ENCODE data around the gene TK1.
A peak's percentile ranks its signal among the peaks of the same experiment; 100 is the strongest.

TK1 gene

DNA sequence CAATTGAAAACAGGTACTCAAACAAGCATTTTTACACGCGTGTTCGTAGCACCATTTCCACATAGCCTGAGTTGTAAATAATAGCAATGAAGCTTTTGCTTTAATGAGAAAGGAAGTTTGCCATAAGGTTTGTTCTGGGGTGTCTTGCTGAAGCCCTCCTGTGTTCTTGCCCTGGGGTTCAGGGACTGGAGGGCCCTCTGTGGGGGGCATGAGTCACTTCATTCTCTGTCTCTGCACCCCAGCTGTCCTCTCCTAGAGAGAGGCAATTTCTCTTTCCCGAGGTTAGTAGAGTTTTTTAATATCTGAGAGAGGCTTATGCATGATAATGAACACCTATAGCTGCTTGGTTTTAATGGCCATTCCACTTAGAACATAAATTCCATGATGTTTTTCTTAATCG, 9.9 kb upstream of the TK1 start:
- Histone ChIP-seq H3K27ac (ENCODE audit: insufficient read depth in 1 of 2, low read depth in 1 of 2, low read length in 2 of 2, poor library complexity in 1 of 2, severe bottlenecking in 2 of 2) (no peak overlapping the region), H3K36me3 (ENCODE audit: control insufficient read depth in 4 of 4, insufficient read depth in 4 of 4, low read length in 3 of 4) (peaks cover 10 to 43% (median 27%) of the 10 kb centered on the region in 4 experiments), H3K4me3 (ENCODE audit: control insufficient read depth in 1 of 7, extremely low read depth in 1 of 7, insufficient read depth in 4 of 7, low read depth in 2 of 7, low read length in 6 of 7) (no peak overlapping the region), H3K9me3 (ENCODE audit: control extremely low read depth in 1 of 5, control insufficient read depth in 4 of 5, insufficient read depth in 2 of 5, low read depth in 1 of 5, low read length in 4 of 5) (no peaks in the 10 kb centered on the region), H3K4me1 (ENCODE audit: control extremely low read depth in 1 of 4, control insufficient read depth in 4 of 4, insufficient read depth in 4 of 4, low read length in 3 of 4) (no peaks in the 10 kb centered on the region), H3K27me3 (replicated peaks in 2 of 5; ENCODE audit: control insufficient read depth in 4 of 5, insufficient read depth in 5 of 5, low read length in 4 of 5) (no peaks in the 10 kb centered on the region)
- ChIA-PET POLR2A (interaction anchor here (1.0 kb wide), 1 partner anchor 28 kb away, joined by 3 read pairs; no protein-coding TSS in a partner anchor), CTCF (no interaction called here)
- 100% methylated on average over 1 of the region's 5 CpGs for WGBS (ENCODE audit: insufficient coverage)
- no peak for DNase-seq

DNA sequence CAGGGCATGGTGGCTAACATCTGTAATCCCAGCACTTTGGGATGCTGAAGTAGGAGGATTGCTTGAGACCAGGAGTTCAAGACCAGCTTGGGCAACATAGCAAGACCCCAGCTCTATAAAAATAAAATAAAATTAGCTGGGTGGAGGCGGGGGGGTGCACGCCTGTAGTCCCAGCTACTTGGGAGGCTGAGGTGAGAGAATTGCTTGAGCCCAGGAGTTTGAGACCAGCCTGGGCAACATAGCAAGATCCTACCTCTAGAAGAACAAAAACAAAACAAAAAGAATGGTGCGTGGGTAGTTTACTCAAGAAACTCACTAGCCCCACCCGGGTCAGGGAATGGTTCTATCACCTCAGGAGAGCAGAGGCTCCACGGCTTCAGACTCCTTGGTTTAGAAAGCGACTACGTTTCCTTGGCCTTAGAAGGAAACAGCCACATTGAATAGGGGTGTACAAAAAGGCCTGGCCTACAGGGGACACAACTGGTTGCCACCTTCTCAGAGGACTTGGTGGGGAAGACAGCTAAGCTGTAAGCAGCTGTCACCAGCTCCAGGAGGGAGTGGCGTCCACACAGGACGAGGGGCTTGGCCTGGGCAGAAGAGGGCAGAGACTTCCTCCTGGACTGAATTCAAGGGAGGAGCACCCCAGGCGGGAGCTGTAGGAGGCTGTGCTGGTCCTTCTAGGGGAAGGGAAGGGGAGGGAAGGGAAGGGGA, 716 bp downstream of the TK1 start:
- Histone ChIP-seq H3K4me1 (ENCODE audit: control extremely low read depth in 1 of 4, control insufficient read depth in 4 of 4, insufficient read depth in 4 of 4, low read length in 3 of 4) (peaks cover 0 to 36% (median 20%) of the 10 kb centered on the region in 4 experiments), H3K9me3 (ENCODE audit: control extremely low read depth in 1 of 5, control insufficient read depth in 4 of 5, insufficient read depth in 2 of 5, low read depth in 1 of 5, low read length in 4 of 5) (no peaks in the 10 kb centered on the region), H3K36me3 (ENCODE audit: control insufficient read depth in 4 of 4, insufficient read depth in 4 of 4, low read length in 3 of 4) (peaks cover 2 to 46% (median 11%) of the 10 kb centered on the region in 4 experiments), H3K27me3 (replicated peaks in 2 of 5; ENCODE audit: control insufficient read depth in 4 of 5, insufficient read depth in 5 of 5, low read length in 4 of 5) (no peaks in the 10 kb centered on the region), H3K27ac (ENCODE audit: insufficient read depth in 1 of 2, low read depth in 1 of 2, low read length in 2 of 2, poor library complexity in 1 of 2, severe bottlenecking in 2 of 2) (no peak overlapping the region), H3K4me3 (ENCODE audit: control insufficient read depth in 1 of 7, extremely low read depth in 1 of 7, insufficient read depth in 4 of 7, low read depth in 2 of 7, low read length in 6 of 7) (peak overlapping the region in 5 of 7 experiments; percentile 31 to 93 (median 80))
- ChIA-PET POLR2A (no interaction called here), CTCF (interaction anchor here (0.8 to 2.2 kb wide), 8 partner anchors 10 to 73 kb away, joined by 3 to 13 read pairs (median 3); no protein-coding TSS in a partner anchor)
- 84% methylated on average over 5 of the region's 10 CpGs for WGBS (ENCODE audit: insufficient coverage)
- DNase-seq, result peak in 2 of 3 donors; percentile 61 to 65

DNA sequence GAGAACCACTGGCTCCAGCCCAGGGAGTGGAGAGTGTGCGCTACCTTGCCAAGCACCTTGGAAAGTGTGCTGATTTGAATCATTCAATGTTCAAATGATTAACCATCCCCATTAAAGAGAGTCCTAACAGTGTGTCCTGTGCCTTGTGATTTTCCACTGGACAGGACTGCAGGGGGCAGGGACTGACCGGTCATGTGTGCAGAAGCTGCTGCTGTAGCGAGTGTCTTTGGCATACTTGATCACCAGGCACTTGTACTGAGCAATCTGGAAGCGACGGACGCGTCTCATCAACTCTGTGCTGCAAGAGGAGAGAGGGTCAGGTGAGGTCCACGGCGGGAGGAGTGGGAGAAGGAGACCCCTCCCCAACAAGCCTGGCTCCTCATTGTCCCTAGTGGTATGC, 2.0 kb downstream of the TK1 start:
- DNase-seq, result no peak
- H3K4me3 ChIP-seq (ENCODE audit: control insufficient read depth in 1 of 7, extremely low read depth in 1 of 7, insufficient read depth in 4 of 7, low read depth in 2 of 7, low read length in 6 of 7), result no peak overlapping the region
- ChIA-PET POLR2A (no interaction called here), CTCF (interaction anchor here (0.7 to 1.7 kb wide), 5 partner anchors 13 to 240 kb away, joined by 3 to 5 read pairs (median 4); no protein-coding TSS in a partner anchor)
- H3K36me3 ChIP-seq (ENCODE audit: control insufficient read depth in 4 of 4, insufficient read depth in 4 of 4, low read length in 3 of 4), result peaks cover 0 to 49% (median 5%) of the 10 kb centered on the region in 4 experiments
- no peak overlapping the region for H3K27ac ChIP-seq (ENCODE audit: insufficient read depth in 1 of 2, low read depth in 1 of 2, low read length in 2 of 2, poor library complexity in 1 of 2, severe bottlenecking in 2 of 2)
- no peaks in the 10 kb centered on the region for H3K27me3 ChIP-seq (replicated peaks in 2 of 5; ENCODE audit: control insufficient read depth in 4 of 5, insufficient read depth in 5 of 5, low read length in 4 of 5)
- H3K4me1 ChIP-seq (ENCODE audit: control extremely low read depth in 1 of 4, control insufficient read depth in 4 of 4, insufficient read depth in 4 of 4, low read length in 3 of 4), result peaks cover 0 to 36% (median 24%) of the 10 kb centered on the region in 4 experiments
- no peaks in the 10 kb centered on the region for H3K9me3 ChIP-seq (ENCODE audit: control extremely low read depth in 1 of 5, control insufficient read depth in 4 of 5, insufficient read depth in 2 of 5, low read depth in 1 of 5, low read length in 4 of 5)
- 98% methylated on average over 6 of the region's 9 CpGs for WGBS (ENCODE audit: insufficient coverage)

DNA sequence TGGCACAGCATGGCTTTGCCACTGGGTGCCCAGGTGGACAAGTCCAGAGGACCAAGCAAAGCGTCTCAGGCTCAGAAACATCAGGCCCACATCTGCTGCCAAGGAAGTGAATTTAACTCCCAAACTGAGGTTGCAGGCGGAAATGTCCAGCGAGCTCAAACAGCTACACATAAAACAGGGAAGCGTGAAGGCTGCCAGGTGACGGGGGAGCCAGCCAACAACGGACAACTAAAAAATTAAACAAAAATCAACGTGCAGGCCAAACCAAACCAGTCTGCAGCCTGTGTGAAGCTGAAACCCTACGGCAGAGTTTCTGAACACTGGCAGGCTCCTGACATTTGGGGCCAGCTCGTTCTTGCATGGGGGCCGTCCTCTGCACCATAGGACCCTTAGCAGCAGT, 2.5 kb downstream of the TK1 start:
- POLR2A ChIA-PET, result no interaction called here
- 100% methylated on average over 8 of the region's 10 CpGs for WGBS (ENCODE audit: insufficient coverage)
- Histone ChIP-seq H3K27me3 (replicated peaks in 2 of 5; ENCODE audit: control insufficient read depth in 4 of 5, insufficient read depth in 5 of 5, low read length in 4 of 5) (no peaks in the 10 kb centered on the region), H3K27ac (ENCODE audit: insufficient read depth in 1 of 2, low read depth in 1 of 2, low read length in 2 of 2, poor library complexity in 1 of 2, severe bottlenecking in 2 of 2) (no peak overlapping the region), H3K9me3 (ENCODE audit: control extremely low read depth in 1 of 5, control insufficient read depth in 4 of 5, insufficient read depth in 2 of 5, low read depth in 1 of 5, low read length in 4 of 5) (no peaks in the 10 kb centered on the region), H3K4me3 (ENCODE audit: control insufficient read depth in 1 of 7, extremely low read depth in 1 of 7, insufficient read depth in 4 of 7, low read depth in 2 of 7, low read length in 6 of 7) (no peak overlapping the region), H3K36me3 (ENCODE audit: control insufficient read depth in 4 of 4, insufficient read depth in 4 of 4, low read length in 3 of 4) (peaks cover 0 to 53% (median 5%) of the 10 kb centered on the region in 4 experiments), H3K4me1 (ENCODE audit: control extremely low read depth in 1 of 4, control insufficient read depth in 4 of 4, insufficient read depth in 4 of 4, low read length in 3 of 4) (peaks cover 0 to 36% (median 24%) of the 10 kb centered on the region in 4 experiments)
- DNase-seq, result no peak
- CTCF ChIA-PET, result interaction anchor here (1.3 to 1.8 kb wide), 4 partner anchors 11 to 72 kb away, joined by 4 to 7 read pairs (median 5); no protein-coding TSS in a partner anchor

DNA sequence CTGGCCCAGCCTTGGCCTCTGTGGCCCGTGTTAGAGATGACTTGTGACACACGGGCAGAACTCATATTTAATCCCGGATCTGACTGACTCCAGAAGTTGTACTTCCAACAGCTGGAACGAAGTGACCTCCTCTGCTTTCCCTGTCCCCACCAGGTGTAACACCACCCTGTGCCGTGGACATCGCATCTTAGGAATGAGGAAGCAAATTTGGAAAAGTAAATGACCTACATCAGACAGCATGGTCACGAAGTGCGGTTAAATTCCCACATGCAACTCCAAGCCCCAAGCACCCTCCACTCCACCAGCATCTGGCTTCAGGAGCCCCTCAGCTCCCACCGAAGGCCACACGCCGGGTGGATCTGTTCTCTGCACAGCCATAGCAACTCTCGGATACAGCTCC, 2.9 kb downstream of the TK1 start:
- Histone ChIP-seq H3K27ac (ENCODE audit: insufficient read depth in 1 of 2, low read depth in 1 of 2, low read length in 2 of 2, poor library complexity in 1 of 2, severe bottlenecking in 2 of 2) (no peak overlapping the region), H3K9me3 (ENCODE audit: control extremely low read depth in 1 of 5, control insufficient read depth in 4 of 5, insufficient read depth in 2 of 5, low read depth in 1 of 5, low read length in 4 of 5) (no peaks in the 10 kb centered on the region), H3K4me1 (ENCODE audit: control extremely low read depth in 1 of 4, control insufficient read depth in 4 of 4, insufficient read depth in 4 of 4, low read length in 3 of 4) (peaks cover 0 to 35% (median 24%) of the 10 kb centered on the region in 4 experiments), H3K36me3 (ENCODE audit: control insufficient read depth in 4 of 4, insufficient read depth in 4 of 4, low read length in 3 of 4) (peaks cover 0 to 57% (median 5%) of the 10 kb centered on the region in 4 experiments), H3K4me3 (ENCODE audit: control insufficient read depth in 1 of 7, extremely low read depth in 1 of 7, insufficient read depth in 4 of 7, low read depth in 2 of 7, low read length in 6 of 7) (no peak overlapping the region), H3K27me3 (replicated peaks in 2 of 5; ENCODE audit: control insufficient read depth in 4 of 5, insufficient read depth in 5 of 5, low read length in 4 of 5) (no peaks in the 10 kb centered on the region)
- CTCF ChIA-PET, result interaction anchor here (1.3 to 1.8 kb wide), 5 partner anchors 11 to 72 kb away, joined by 4 to 7 read pairs (median 6); no protein-coding TSS in a partner anchor
- WGBS (ENCODE audit: insufficient coverage), result 97% methylated on average over 10 of the region's 12 CpGs
- no peak for DNase-seq
- POLR2A ChIA-PET, result interaction anchor here (0.5 kb wide), 1 partner anchor 45 kb away, joined by 3 read pairs; no protein-coding TSS in a partner anchor

DNA sequence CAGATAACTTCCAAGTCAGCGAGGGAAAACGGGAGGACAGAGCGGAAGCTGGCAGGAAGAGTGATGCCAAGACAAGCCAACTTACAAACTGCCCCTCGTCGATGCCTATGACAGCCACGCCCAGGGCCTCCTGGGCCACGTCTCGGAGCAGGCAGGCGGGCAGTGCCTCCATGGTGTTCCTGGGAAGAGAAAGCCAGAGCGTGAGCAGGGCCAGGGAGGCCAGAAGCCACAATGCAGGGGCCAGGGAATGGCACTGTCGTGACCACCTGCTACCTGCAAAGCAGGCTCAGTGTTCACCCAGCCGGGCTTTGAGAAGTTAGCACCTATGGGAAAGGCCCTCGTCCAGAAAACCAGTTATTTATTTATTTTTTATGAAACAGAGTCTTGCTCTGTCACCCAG, 4.3 kb downstream of the TK1 start:
- H3K4me3 ChIP-seq (ENCODE audit: control insufficient read depth in 1 of 7, extremely low read depth in 1 of 7, insufficient read depth in 4 of 7, low read depth in 2 of 7, low read length in 6 of 7), result no peak overlapping the region
- CTCF ChIA-PET, result interaction anchor here (1.0 to 1.9 kb wide), 3 partner anchors 8 to 70 kb away, joined by 4 to 9 read pairs (median 7); no protein-coding TSS in a partner anchor
- H3K27ac ChIP-seq (ENCODE audit: insufficient read depth in 1 of 2, low read depth in 1 of 2, low read length in 2 of 2, poor library complexity in 1 of 2, severe bottlenecking in 2 of 2), result no peak overlapping the region
- DNase-seq, result no peak
- H3K9me3 ChIP-seq (ENCODE audit: control extremely low read depth in 1 of 5, control insufficient read depth in 4 of 5, insufficient read depth in 2 of 5, low read depth in 1 of 5, low read length in 4 of 5), result no peaks in the 10 kb centered on the region
- WGBS (ENCODE audit: insufficient coverage), result 97% methylated on average over 12 of the region's 13 CpGs
- no peaks in the 10 kb centered on the region for H3K27me3 ChIP-seq (replicated peaks in 2 of 5; ENCODE audit: control insufficient read depth in 4 of 5, insufficient read depth in 5 of 5, low read length in 4 of 5)
- POLR2A ChIA-PET, result interaction anchor here (0.6 kb wide), 1 partner anchor 44 kb away, joined by 6 read pairs; no protein-coding TSS in a partner anchor
- H3K4me1 ChIP-seq (ENCODE audit: control extremely low read depth in 1 of 4, control insufficient read depth in 4 of 4, insufficient read depth in 4 of 4, low read length in 3 of 4), result peaks cover 0 to 24% (median 11%) of the 10 kb centered on the region in 4 experiments
- H3K36me3 ChIP-seq (ENCODE audit: control insufficient read depth in 4 of 4, insufficient read depth in 4 of 4, low read length in 3 of 4), result peaks cover 0 to 65% (median 8%) of the 10 kb centered on the region in 4 experiments

DNA sequence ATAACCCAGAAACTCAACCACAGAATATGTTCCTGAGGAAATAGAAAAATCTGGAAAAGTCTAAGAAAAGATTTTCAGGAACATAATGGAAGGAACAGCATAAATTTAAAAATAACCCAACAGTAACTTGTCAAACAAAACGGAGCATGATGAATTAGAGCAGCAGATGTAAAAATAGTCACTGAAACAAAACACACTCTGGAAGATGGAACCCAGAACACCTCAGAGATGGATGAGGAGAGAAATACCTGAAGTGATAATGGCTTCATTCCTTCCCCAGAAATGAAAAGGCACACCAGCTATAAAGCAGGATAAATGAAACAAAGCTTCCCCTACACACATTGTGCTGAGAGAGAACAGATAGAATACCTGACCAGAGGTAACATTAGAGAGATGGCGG, 6.3 kb downstream of the TK1 start:
- 93% methylated on average over 1 of the region's 2 CpGs for WGBS (ENCODE audit: insufficient coverage)
- H3K4me3 ChIP-seq (ENCODE audit: control insufficient read depth in 1 of 7, extremely low read depth in 1 of 7, insufficient read depth in 4 of 7, low read depth in 2 of 7, low read length in 6 of 7), result peak overlapping the region in 2 of 7 experiments; percentile 1 to 42
- H3K9me3 ChIP-seq (ENCODE audit: control extremely low read depth in 1 of 5, control insufficient read depth in 4 of 5, insufficient read depth in 2 of 5, low read depth in 1 of 5, low read length in 4 of 5), result no peaks in the 10 kb centered on the region
- H3K4me1 ChIP-seq (ENCODE audit: control extremely low read depth in 1 of 4, control insufficient read depth in 4 of 4, insufficient read depth in 4 of 4, low read length in 3 of 4), result peaks cover 0 to 15% (median 11%) of the 10 kb centered on the region in 4 experiments
- ChIA-PET POLR2A (no interaction called here), CTCF (interaction anchor here (1.1 to 1.9 kb wide), 4 partner anchors 11 to 68 kb away, joined by 3 to 9 read pairs (median 4); no protein-coding TSS in a partner anchor)
- H3K27me3 ChIP-seq (replicated peaks in 2 of 5; ENCODE audit: control insufficient read depth in 4 of 5, insufficient read depth in 5 of 5, low read length in 4 of 5), result no peaks in the 10 kb centered on the region
- H3K36me3 ChIP-seq (ENCODE audit: control insufficient read depth in 4 of 4, insufficient read depth in 4 of 4, low read length in 3 of 4), result peaks cover 0 to 69% (median 8%) of the 10 kb centered on the region in 4 experiments
- no peak for DNase-seq
- H3K27ac ChIP-seq (ENCODE audit: insufficient read depth in 1 of 2, low read depth in 1 of 2, low read length in 2 of 2, poor library complexity in 1 of 2, severe bottlenecking in 2 of 2), result peak overlapping the region in 1 of 2 experiments; percentile 29
